SK-N-MC (cell line): Measurements from ENCODE around the gene UGT1A6.

ENCODE experiments used
- DNase-seq: peaks from one replicate; pipeline ENCODE4 v3.0.0-alpha.2; 2011; ENCODE audit warnings: low read depth, low spot score
- H3K27ac ChIP-seq: fragments of 200-600 bp; sonication (generic); 2 replicates; pipeline ENCODE4 v1.5.1; 2016; ENCODE audit warnings: mixed run types
- H3K36me3 ChIP-seq: fragments of 200-600 bp; sonication (generic); 2 replicates; pipeline ENCODE4 v1.6.1; 2017; ENCODE audit warnings: antibody characterized with exemption, low read length, mixed read lengths; ENCODE audit not compliant: insufficient read depth
- H3K4me3 ChIP-seq: fragments of 200-600 bp; sonication (generic); 2 replicates; pipeline ENCODE4 v1.5.1; 2016
- H3K9ac ChIP-seq: fragments of 200-600 bp; sonication (generic); 2 replicates; pipeline ENCODE4 v1.8.0; 2017; ENCODE audit warnings: mixed run types, mixed read lengths; ENCODE audit not compliant: insufficient read length
- H3K9me3 ChIP-seq: fragments of 200-600 bp; sonication (generic); 2 replicates; pipeline ENCODE4 v1.6.1; 2017; ENCODE audit warnings: low read depth, mild to moderate bottlenecking, antibody characterized with exemption, low read length, moderate library complexity, mixed read lengths
- EZH2 ChIP-seq: fragments of 200-600 bp; sonication (generic); IDR thresholded peaks from one replicate; pipeline ENCODE4 v1.6.1; 2017; ENCODE audit warnings: antibody characterized with exemption
- FOXP2 ChIP-seq: optimal IDR thresholded peaks from 2 replicates; pipeline ENCODE3; 2011; ENCODE audit warnings: mild to moderate bottlenecking, moderate library complexity; ENCODE audit not compliant: insufficient read depth; ENCODE audit errors: extremely low read length, control extremely low read depth
- POLR2AphosphoS5 ChIP-seq: IDR thresholded peaks from 2 replicates; pipeline ENCODE4 v1.6.1; 2012; ENCODE audit warnings: mild to moderate bottlenecking, low read depth, low read length, borderline replicate concordance

Gene UGT1A6

DNA sequence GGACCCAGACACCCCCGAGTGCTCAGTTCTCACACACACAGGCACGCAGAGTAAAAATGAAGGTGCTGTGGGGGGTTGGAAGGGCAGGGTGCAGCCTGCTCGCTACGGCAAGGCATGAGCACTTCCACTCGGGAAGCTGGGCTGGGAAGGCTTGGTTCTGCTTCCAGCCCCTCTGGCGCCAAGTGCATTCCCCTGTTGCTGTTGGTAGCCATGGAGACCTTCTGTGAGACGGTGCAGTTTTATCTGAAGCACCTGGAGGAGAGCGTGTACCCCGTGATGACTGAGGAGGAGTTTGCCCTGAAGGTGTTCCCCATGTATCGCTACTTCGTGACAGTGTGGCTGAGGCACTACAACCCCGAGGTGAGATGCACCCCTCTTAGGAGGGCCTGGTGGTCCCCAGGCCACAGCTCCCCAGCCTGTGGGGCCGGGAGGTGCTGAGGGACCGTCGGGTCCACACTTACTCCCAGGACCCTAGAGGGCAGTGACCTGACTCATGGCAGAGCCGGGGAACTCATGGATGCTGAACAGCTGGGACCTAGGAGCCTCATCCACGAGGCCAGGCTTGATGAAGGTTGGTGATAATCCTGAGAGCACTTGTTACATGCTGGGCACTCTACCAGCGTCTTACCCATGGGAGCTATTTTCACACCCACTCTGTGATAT lies 100.9 kb downstream of the UGT1A6 start:
- no peaks in the 10 kb centered on the region for H3K9me3 ChIP-seq
- H3K9ac ChIP-seq: no peak overlapping the region
- peaks cover 7% of the 10 kb centered on the region; the same call in 1 of the 2 replicates for H3K36me3 ChIP-seq
- H3K4me3 ChIP-seq: peak overlapping the region; percentile 67
- no peak for DNase-seq
- H3K27ac ChIP-seq: no peak overlapping the region
- TF ChIP-seq POLR2AphosphoS5: no peak
- no peak for TF ChIP-seq FOXP2
- TF ChIP-seq EZH2: no peak

DNA sequence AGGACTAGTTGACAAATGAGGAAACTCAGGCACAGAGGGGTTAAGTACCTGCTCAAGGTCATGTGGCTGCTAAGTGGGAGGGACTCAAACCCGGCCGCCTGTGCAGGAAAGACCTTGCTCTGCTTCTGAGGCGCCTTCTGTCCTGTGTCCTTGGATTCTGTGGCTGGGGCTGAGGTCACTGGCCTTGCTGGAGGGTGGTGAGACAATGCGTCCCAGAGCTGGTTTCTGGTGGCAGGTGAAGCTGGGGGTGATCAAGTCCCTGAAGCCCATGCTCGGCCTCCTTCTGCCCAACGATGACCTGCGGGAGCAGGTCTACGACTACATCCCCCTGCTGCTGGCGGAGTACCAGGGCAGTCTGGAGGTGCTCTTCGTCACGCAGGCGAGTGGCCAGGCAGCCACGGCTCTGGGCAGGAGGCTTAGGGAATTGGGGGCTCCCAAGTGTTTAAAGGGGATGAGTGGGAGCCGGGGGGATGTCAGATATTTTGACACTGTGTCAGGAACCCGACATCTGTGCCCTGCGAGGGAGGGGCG lies 101.5 kb downstream of the UGT1A6 start:
- Histone ChIP-seq H3K9me3 (no peaks in the 10 kb centered on the region), H3K36me3 (peaks cover 7% of the 10 kb centered on the region; the same call in 1 of the 2 replicates), H3K4me3 (no peak overlapping the region), H3K27ac (no peak overlapping the region), H3K9ac (no peak overlapping the region)
- no peak for DNase-seq
- no peak for TF ChIP-seq POLR2AphosphoS5
- no peak for TF ChIP-seq FOXP2
- TF ChIP-seq EZH2: no peak

DNA sequence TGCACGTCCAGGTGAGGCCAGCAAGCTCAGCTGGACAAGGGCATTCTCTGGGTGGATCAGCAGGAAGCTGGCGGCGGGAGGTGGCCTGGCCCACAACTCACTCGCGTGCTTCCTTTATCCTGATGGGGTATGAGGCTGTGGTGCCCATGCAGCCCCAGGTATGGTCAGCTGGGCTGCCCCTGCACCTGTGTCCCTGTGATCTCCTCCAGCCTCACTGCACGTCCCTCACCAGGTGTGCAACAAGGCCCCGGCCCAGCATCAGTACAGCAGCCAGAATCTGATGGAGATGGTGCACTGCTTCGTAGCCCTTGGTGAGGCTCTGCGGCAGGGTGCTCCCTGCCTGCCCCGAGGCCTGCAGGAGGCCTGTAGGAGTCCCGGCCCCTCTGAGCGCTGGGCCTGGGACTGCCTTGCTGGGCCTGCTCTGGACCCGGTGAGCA lies 103.1 kb downstream of the UGT1A6 start:
- no peak overlapping the region for H3K9ac ChIP-seq
- peaks cover 7% of the 10 kb centered on the region; the same call in 1 of the 2 replicates for H3K36me3 ChIP-seq
- no peak overlapping the region for H3K4me3 ChIP-seq
- TF ChIP-seq FOXP2 (no peak), EZH2 (no peak), POLR2AphosphoS5 (no peak)
- DNase-seq: no peak
- no peaks in the 10 kb centered on the region for H3K9me3 ChIP-seq
- H3K27ac ChIP-seq: no peak overlapping the region

DNA sequence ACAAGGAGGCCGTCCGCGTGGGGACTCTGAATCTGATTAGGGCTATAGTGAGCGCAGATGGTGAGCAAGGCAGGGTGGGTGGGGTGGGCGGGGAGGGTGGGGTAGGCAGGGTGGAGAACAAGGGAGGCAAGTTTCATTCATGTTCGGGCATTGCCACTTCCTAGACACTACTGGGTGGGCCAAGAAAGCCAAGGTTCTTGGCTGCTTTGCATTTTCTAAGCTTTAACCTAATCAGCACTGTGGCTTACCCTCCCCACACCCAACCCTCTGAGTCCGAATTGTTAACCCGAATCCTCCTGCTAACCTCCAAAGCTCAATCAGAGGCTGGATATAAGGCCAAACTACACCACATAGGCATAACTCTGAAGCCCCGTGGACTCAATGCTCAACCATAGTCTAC lies 103.6 kb downstream of the UGT1A6 start:
- Histone ChIP-seq H3K4me3 (no peak overlapping the region), H3K9me3 (no peaks in the 10 kb centered on the region), H3K27ac (no peak overlapping the region; the same call in 1 of the 2 replicates), H3K36me3 (peaks cover 7% of the 10 kb centered on the region; the same call in 1 of the 2 replicates), H3K9ac (no peak overlapping the region)
- TF ChIP-seq POLR2AphosphoS5 (no peak), EZH2 (no peak), FOXP2 (no peak)
- no peak for DNase-seq

DNA sequence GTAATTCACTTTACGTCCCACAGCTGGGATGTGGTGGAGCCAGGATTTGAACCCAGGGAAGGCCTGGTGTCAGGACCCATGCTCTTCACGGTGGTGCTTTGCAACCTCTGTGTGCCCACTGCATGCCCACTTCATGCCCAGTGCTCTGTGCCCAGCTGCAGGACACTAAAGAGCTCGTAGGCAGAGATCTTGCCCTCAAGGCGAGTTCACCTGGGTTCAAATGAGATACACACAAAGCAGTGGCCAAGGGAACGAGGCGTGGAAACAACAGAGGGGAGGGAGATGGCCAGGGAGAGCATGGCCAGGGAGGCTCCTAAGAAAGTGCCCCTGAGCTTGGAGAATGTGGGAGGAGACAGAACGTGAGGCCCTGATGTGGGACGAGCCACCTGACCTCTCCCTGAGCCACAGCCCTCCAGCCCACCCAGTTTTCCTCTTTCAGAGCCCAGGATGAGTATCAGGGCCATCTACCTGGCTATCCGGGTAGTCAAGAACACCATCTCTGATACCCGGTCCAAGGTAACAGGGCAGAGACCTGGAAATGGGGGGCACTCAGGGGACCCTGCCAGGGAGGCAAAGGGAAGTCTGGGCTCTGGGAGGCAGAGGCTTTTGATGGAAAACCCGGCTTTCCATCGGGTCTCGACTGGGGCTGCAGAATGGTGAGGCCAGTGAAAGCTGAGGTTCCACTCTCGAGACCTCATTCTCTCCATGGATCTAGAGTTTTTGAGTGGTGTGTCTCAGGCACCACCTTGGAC lies 105.8 kb downstream of the UGT1A6 start:
- TF ChIP-seq EZH2: no peak
- no peaks in the 10 kb centered on the region for H3K9me3 ChIP-seq
- DNase-seq: no peak
- no peak overlapping the region for H3K9ac ChIP-seq
- peaks cover 2% of the 10 kb centered on the region; the same call in 1 of the 2 replicates for H3K36me3 ChIP-seq
- no peak overlapping the region for H3K4me3 ChIP-seq
- no peak overlapping the region for H3K27ac ChIP-seq

DNA sequence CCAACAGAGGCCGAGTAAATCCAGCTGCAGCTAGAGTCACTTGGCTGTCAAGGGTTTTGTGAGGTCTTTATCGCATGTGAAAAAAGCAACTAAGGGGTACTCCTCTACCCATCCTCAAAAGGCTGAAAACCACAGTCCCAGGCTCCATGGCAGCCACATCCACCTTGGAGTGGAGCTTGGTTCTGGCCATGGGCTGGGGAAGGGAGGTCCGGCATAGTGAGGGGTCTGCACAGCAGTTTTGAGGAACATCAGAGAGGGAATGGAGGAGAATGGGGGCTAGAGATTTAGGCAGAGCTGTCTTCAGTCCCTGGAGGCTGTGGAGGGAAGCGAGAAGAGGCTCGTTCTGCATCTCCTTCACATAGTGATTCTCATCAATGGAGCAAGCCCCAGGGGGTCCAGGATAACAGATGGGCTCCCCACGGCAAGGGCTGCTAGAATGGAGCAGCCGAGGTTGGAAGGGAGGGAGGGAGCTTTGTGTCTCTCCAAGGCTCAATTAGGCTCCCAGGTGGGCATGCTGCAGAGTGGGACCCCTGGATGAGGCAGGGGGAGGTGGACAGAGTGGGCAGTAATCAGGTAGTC lies 106.5 kb downstream of the UGT1A6 start:
- TF ChIP-seq EZH2 (no peak), POLR2AphosphoS5 (no peak), FOXP2 (no peak)
- H3K36me3 ChIP-seq: peaks cover 2% of the 10 kb centered on the region; the same call in 1 of the 2 replicates
- H3K4me3 ChIP-seq: no peak overlapping the region
- no peak for DNase-seq
- no peak overlapping the region for H3K27ac ChIP-seq
- H3K9me3 ChIP-seq: no peaks in the 10 kb centered on the region
- no peak overlapping the region for H3K9ac ChIP-seq

DNA sequence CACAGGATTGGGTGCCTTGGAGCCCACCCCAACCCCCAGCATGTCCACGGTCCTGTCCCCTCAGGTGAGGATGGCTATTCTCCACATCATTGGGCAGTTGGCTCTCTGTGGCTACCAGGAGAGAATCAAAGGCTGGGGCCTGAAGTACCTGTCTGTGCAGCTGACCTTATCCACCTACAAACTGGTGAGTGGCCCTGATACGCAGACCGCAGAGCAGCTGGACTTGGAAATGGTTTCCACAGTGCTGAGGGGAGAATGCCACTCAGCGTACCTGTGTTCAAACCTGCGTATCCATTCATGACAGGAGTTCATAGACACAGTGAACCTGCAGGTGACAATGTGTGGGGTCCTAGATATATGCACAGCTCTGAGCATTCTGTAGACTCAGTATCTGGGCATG lies 107.0 kb downstream of the UGT1A6 start:
- no peak overlapping the region for H3K4me3 ChIP-seq
- no peak overlapping the region for H3K27ac ChIP-seq
- DNase-seq: no peak
- no peak for TF ChIP-seq POLR2AphosphoS5
- no peak overlapping the region for H3K9ac ChIP-seq
- peaks cover 2% of the 10 kb centered on the region; the same call in 1 of the 2 replicates for H3K36me3 ChIP-seq
- no peaks in the 10 kb centered on the region for H3K9me3 ChIP-seq

DNA sequence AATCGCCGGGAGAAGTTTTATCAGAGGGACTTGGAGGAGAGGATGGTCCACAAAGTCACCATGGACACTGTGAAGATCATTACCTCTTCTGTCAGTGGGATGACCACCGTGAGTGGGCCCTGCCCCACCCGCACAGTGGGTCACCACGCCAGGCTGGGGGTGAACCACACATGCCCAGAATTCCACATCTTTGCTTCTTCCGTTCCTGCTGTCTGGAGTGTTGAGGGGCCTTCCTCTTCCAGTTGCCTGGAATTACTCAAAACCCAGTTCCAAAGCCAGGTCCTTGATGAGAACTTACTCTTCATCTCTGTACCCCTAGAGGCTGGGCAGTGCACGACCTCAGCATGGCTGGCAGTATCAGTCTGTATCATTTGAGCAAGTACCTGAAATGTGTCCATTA lies 107.5 kb downstream of the UGT1A6 start:
- no peak overlapping the region for H3K9ac ChIP-seq
- no peaks in the 10 kb centered on the region; the same call in 1 of the 2 replicates for H3K36me3 ChIP-seq
- no peak overlapping the region for H3K4me3 ChIP-seq
- no peak overlapping the region for H3K27ac ChIP-seq
- H3K9me3 ChIP-seq: no peaks in the 10 kb centered on the region
- no peak for DNase-seq
- TF ChIP-seq POLR2AphosphoS5 (no peak), EZH2 (no peak), FOXP2 (no peak)
